A549 (cell line): ENCODE results near the gene DNAAF5.
"Not testable (repeated sequence)": the region's sequence is repeated elsewhere in the genome, so short reads cannot be mapped to it uniquely, and the experiment has no call there.

Experiments
- CTCF ChIP-seq: fragments of >200 bp; sonication (Bioruptor Twin); formaldehyde crosslinking; IDR thresholded peaks from 3 replicates; pipeline ENCODE4 v1.5.1; 2016
- POLR2A ChIP-seq: IDR thresholded peaks from 2 replicates; pipeline ENCODE4 v1.6.1; 2012; ENCODE audit warnings: mild to moderate bottlenecking, low read length
- REST ChIP-seq: fragments of 200-600 bp; sonication (generic); IDR thresholded peaks from 2 replicates; pipeline ENCODE4 v1.6.1; 2016; ENCODE audit warnings: antibody characterized with exemption, mild to moderate bottlenecking, moderate library complexity
- RFX5 ChIP-seq: fragments of 450-650 bp; IDR thresholded peaks from 2 replicates; pipeline ENCODE4 v1.7.1; 2014; ENCODE audit warnings: antibody characterized with exemption, mild to moderate bottlenecking, moderate library complexity

- not testable (repeated sequence) for TF ChIP-seq REST, CTCF, POLR2A, RFX5
Observed at GRCh38 chr7:743341-744127, 17.0 kb downstream of the DNAAF5 start.
